Activated CD4-positive, CD25-positive, alpha-beta regulatory T cell treated with anti-CD3 and anti-CD28 coated beads, Interleukin-2, amount 50 U/mL, for 24 hours (primary cell): Measurements from ENCODE around the gene KIF19.
"Not testable (repeated sequence)": the region's sequence is repeated elsewhere in the genome, so short reads cannot be mapped to it uniquely, and the experiment has no call there.

Experiments used
- ATAC-seq, 2 donors: fragments of 150-1000 bp; cut with Tn5 transposase; one replicate each; pipeline ENCODE4 v1.10.0; 2021; ENCODE audit warnings: mild to moderate bottlenecking in 1 of 2, moderate library complexity in 1 of 2

Gene KIF19

GRCh38 chr17:74390680-74391653 lies 64.9 kb downstream of the KIF19 start:
- ATAC-seq: no peak

GRCh38 chr17:74391771-74392170 lies 65.7 kb downstream of the KIF19 start:
- no peak for ATAC-seq

GRCh38 chr17:74392848-74393247 lies 66.8 kb downstream of the KIF19 start:
- ATAC-seq: no peak

GRCh38 chr17:74393346-74393942 lies 67.4 kb downstream of the KIF19 start:
- ATAC-seq: no peak

- no peak for ATAC-seq
These were observed 68.4 kb downstream of the KIF19 start for GRCh38 chr17:74394275-74394950.

GRCh38 chr17:74394977-74395376 lies 69.0 kb downstream of the KIF19 start:
- ATAC-seq: no peak

- ATAC-seq: no peak
These were observed 70.5 kb downstream of the KIF19 start for GRCh38 chr17:74396567-74396966.

- ATAC-seq: no peak
These were observed 76.0 kb downstream of the KIF19 start for GRCh38 chr17:74402048-74402447.

GRCh38 chr17:74403512-74404137 lies 77.6 kb downstream of the KIF19 start:
- ATAC-seq: no peak

- no peak for ATAC-seq
These were observed 78.2 kb downstream of the KIF19 start for GRCh38 chr17:74404218-74404617.

- ATAC-seq: no peak
These were observed 78.8 kb downstream of the KIF19 start for GRCh38 chr17:74404789-74405188.

GRCh38 chr17:74405311-74405710 lies 79.3 kb downstream of the KIF19 start:
- ATAC-seq: not testable (repeated sequence)
